Placental epithelial cell (primary cell): ENCODE measurements around the gene NEUROD2. TPM values are rescaled to one million over a fixed set of nuclear protein-coding genes. Genes with fewer than 3 reads are reported as not detected.

ENCODE experiments used
- total RNA-seq: library from RNA; depleted of rRNA; stranded (reverse); fragments of >200 nt; gene quantifications from 2 replicates; pipeline ENCODE4 v1.2.3, GENCODE V29; 2012

NEUROD2 gene
- total RNA-seq: not detected in 2 replicates

GRCh38 chr17:39607851-39608130, at the start of gene NEUROD2:
Gene NEUROD2 (minus strand): TSS chr17:39607920. CDS start chr17:39606599, 1,321 bp downstream.

GRCh38 chr17:39636927-39637736, 29.4 kb upstream of the NEUROD2 start, which contains the start of gene STARD3:
Gene STARD3 (plus strand): TSS chr17:39637144. CDS start chr17:39653532, 16,388 bp downstream.

GRCh38 chr17:39626171-39627046, 18.7 kb upstream of the NEUROD2 start, which contains the start of gene PPP1R1B:
Gene PPP1R1B (plus strand): TSS chr17:39626952. CDS start chr17:39627393, 441 bp downstream.

Other genes starting within 250 kb of the NEUROD2 start
- 9.8 and 15.2 TPM in 2 replicates for gene FBXL20, start 206.3 kb downstream of the NEUROD2 start, total RNA-seq
- 13.3 and 23.5 TPM in 2 replicates for gene MED1, start 156.7 kb downstream of the NEUROD2 start, total RNA-seq
- 37.8 and 38.1 TPM in 2 replicates for gene CDK12, start 146.4 kb downstream of the NEUROD2 start, total RNA-seq
- gene PPP1R1B, start 19.0 kb upstream of the NEUROD2 start, total RNA-seq: 0.11 and 3.5 TPM in 2 replicates
- gene STARD3, start 29.2 kb upstream of the NEUROD2 start, total RNA-seq: 60.5 and 65.2 TPM in 2 replicates
- gene TCAP, start 57.4 kb upstream of the NEUROD2 start, total RNA-seq: 1.3 and 2.0 TPM in 2 replicates
- gene PNMT, start 60.5 kb upstream of the NEUROD2 start, total RNA-seq: 72.1 and 224 TPM in 2 replicates
- 16.2 and 34.5 TPM in 2 replicates for gene PGAP3, start 80.1 kb upstream of the NEUROD2 start, total RNA-seq
- 123 and 217 TPM in 2 replicates for gene ERBB2, start 92.1 kb upstream of the NEUROD2 start, total RNA-seq
- gene MIEN1, start 122.6 kb upstream of the NEUROD2 start, total RNA-seq: 23.2 and 35.6 TPM in 2 replicates
- 5.1 and 8.4 TPM in 2 replicates for gene GRB7, start 130.0 kb upstream of the NEUROD2 start, total RNA-seq